ENCODE results near the gene ANGPTL7.

DNA sequence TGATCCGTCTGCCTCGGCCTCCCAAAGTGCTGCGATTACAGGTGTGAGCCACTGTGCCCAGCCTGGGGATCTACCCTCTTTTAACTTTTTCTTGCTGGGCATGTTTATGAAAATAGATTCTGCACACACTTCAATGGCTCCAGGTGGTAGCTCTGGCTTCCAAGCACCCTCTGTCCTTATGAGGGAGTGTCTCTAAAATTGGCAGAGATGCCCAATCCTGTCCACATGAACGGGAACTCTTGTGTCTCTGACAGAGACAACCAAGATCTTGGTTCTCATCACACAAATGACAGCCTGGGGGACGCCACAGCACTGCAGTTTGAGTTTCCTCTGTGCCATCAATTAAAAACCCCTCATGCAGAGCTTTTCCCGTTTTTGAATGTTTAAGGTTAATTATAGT is 43.4 kb upstream of the ANGPTL7 start:
- TF ChIP-seq, protein P1, sequence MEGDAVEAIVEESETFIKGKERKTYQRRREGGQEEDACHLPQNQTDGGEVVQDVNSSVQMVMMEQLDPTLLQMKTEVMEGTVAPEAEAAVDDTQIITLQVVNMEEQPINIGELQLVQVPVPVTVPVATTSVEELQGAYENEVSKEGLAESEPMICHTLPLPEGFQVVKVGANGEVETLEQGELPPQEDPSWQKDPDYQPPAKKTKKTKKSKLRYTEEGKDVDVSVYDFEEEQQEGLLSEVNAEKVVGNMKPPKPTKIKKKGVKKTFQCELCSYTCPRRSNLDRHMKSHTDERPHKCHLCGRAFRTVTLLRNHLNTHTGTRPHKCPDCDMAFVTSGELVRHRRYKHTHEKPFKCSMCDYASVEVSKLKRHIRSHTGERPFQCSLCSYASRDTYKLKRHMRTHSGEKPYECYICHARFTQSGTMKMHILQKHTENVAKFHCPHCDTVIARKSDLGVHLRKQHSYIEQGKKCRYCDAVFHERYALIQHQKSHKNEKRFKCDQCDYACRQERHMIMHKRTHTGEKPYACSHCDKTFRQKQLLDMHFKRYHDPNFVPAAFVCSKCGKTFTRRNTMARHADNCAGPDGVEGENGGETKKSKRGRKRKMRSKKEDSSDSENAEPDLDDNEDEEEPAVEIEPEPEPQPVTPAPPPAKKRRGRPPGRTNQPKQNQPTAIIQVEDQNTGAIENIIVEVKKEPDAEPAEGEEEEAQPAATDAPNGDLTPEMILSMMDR (IDR thresholded peaks at IDR 0.05), result no peak
- TF ChIP-seq POLR2A (IDR thresholded peaks at IDR 0.05; ENCODE audit: low read depth), result no peak
- no peak for TF ChIP-seq POLR2AphosphoS5 (IDR thresholded peaks at IDR 0.05)
